ENCODE measurements around the gene ADAMTS3. TPM values are rescaled to one million over a fixed set of nuclear protein-coding genes. Genes with fewer than 3 reads are reported as not detected.

The ADAMTS3 gene
- total and polyA plus RNA-seq, 2 donors (not counting 3 experiments of a cell fraction or from before 2014, with no cell fraction given), result 0.37 to 1.3 TPM

DNA sequence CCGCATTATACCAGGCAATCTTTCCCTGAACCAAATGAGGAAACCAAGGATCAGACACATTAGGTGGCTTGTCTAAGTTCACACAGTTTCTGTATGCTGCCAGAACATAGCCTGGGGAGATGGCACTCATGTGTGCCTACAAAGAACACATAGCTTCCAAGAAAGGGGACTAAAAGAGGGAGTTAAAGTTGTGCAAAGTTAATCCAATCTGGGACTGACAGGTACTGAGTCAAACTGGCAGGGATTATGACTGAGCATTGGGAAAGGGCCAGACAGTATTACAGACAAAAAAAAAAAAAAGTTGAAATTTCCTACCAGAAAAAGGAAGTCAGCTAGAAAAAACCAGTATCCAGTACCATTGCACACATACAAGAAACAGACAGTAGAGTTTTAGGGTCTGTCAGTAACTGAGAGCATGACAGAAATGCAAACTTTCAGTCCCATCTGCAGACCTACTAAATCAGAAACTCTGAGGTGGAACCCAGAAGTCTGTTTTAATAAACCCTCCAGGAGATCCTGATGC is 37.2 kb downstream of the ADAMTS3 start:
- intact Hi-C loops (cut with micrococcal nuclease) (no loop called here), dilution Hi-C loops (cut with MboI; ENCODE audit: extremely low pct_ligation_motif_present, low sequenced_read_pairs) (no loop called here)
- Histone ChIP-seq H3K9me1 (replicated peaks; ENCODE audit: control insufficient read depth, extremely low read depth, insufficient read depth, low read length) (no peaks in the 10 kb centered on the region), H3K9ac (replicated peaks; ENCODE audit: extremely low read depth, insufficient read depth, low read length) (no peak overlapping the region), H3K4me1 (ENCODE audit: control insufficient read depth, extremely low read depth, insufficient read depth, low read length) (no peaks in the 10 kb centered on the region), H3K27me3 (ENCODE audit: control insufficient read depth in 2 of 2, insufficient read depth in 2 of 2, low read length in 2 of 2) (no peaks in the 10 kb centered on the region), H3K79me2 (ENCODE audit: control insufficient read depth, insufficient read depth, low read length) (no peaks in the 10 kb centered on the region), H3K4me2 (ENCODE audit: insufficient read depth, low read length) (no peak overlapping the region), H3K4me3 (replicated peaks in 1 of 3; ENCODE audit: insufficient read depth in 1 of 3, low read depth in 1 of 3, low read length in 3 of 3) (no peak overlapping the region), H3K9me3 (replicated peaks; ENCODE audit: control insufficient read depth, insufficient read depth, low read length) (no peaks in the 10 kb centered on the region), H4K20me1 (replicated peaks; ENCODE audit: control insufficient read depth, extremely low read depth, insufficient read depth, low read length) (no peaks in the 10 kb centered on the region), H2AFZ (ENCODE audit: low read depth, low read length) (no peak overlapping the region), H3K36me3 (ENCODE audit: control insufficient read depth in 2 of 2, extremely low read depth in 1 of 2, insufficient read depth in 2 of 2, low read length in 2 of 2) (no peaks in the 10 kb centered on the region), H3K27ac (ENCODE audit: insufficient read depth, low read depth, low read length) (no peak overlapping the region)
- DNase-seq (ENCODE audit: low read depth, low spot score) (no peak), FAIRE-seq (no peak)
- TF ChIP-seq EZH2 (IDR thresholded peaks at IDR 0.05; ENCODE audit: borderline replicate concordance, low read depth, low read length, severe bottlenecking) (no peak), FOS (IDR thresholded peaks at IDR 0.05; ENCODE audit: borderline replicate concordance, insufficient read depth, low read length) (no peak), JUN (IDR thresholded peaks at IDR 0.05; ENCODE audit: borderline replicate concordance, insufficient read depth, insufficient read length, low read depth) (no peak), MYC (IDR thresholded peaks at IDR 0.05; ENCODE audit: low read depth, low read length) (no peak), POLR2A (IDR thresholded peaks at IDR 0.05; ENCODE audit: low read depth, low read length) (no peak), GATA2 (IDR thresholded peaks at IDR 0.05; ENCODE audit: insufficient read depth, insufficient read length, low read depth, low read length) (no peak), POLR2AphosphoS5 (IDR thresholded peaks at IDR 0.05; ENCODE audit: insufficient read depth, low read depth, low read length) (no peak)
- TF ChIP-seq, protein P1, sequence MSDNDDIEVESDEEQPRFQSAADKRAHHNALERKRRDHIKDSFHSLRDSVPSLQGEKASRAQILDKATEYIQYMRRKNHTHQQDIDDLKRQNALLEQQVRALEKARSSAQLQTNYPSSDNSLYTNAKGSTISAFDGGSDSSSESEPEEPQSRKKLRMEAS (IDR thresholded peaks at IDR 0.05; ENCODE audit: insufficient read depth, insufficient read length), result no peak
- TF ChIP-seq, protein P2, sequence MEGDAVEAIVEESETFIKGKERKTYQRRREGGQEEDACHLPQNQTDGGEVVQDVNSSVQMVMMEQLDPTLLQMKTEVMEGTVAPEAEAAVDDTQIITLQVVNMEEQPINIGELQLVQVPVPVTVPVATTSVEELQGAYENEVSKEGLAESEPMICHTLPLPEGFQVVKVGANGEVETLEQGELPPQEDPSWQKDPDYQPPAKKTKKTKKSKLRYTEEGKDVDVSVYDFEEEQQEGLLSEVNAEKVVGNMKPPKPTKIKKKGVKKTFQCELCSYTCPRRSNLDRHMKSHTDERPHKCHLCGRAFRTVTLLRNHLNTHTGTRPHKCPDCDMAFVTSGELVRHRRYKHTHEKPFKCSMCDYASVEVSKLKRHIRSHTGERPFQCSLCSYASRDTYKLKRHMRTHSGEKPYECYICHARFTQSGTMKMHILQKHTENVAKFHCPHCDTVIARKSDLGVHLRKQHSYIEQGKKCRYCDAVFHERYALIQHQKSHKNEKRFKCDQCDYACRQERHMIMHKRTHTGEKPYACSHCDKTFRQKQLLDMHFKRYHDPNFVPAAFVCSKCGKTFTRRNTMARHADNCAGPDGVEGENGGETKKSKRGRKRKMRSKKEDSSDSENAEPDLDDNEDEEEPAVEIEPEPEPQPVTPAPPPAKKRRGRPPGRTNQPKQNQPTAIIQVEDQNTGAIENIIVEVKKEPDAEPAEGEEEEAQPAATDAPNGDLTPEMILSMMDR (IDR thresholded peaks at IDR 0.05; ENCODE audit: extremely low read depth in 1 of 2, insufficient read depth in 1 of 2, low read depth in 1 of 2, low read length in 2 of 2), result no peak
- POLR2A ChIA-PET, result no interaction called here
- no TSS peak for BruUV-seq (replicated peaks)
- CTCF ChIA-PET, result no interaction called here
